BLaER1 (cell line): ENCODE data around the gene SLC13A4.

Source experiments
- H3K27ac ChIP-seq: shearing (Covaris generic); formaldehyde crosslinking; 2 replicates; pipeline ENCODE4 v1.8.1; 2022
- H3K27me3 ChIP-seq: shearing (Covaris generic); formaldehyde crosslinking; 2 replicates; pipeline ENCODE4 v1.8.1; 2022
- H3K36me3 ChIP-seq: shearing (Covaris generic); formaldehyde crosslinking; 2 replicates; pipeline ENCODE4 v1.8.1; 2022
- H3K4me1 ChIP-seq: shearing (Covaris generic); formaldehyde crosslinking; 2 replicates; pipeline ENCODE4 v1.8.1; 2022
- H3K4me2 ChIP-seq: shearing (Covaris generic); formaldehyde crosslinking; 2 replicates; pipeline ENCODE4 v1.8.1; 2022
- H3K4me3 ChIP-seq: shearing (Covaris generic); formaldehyde crosslinking; 2 replicates; pipeline ENCODE4 v1.8.1; 2022
- H3K9ac ChIP-seq: shearing (Covaris generic); formaldehyde crosslinking; 2 replicates; pipeline ENCODE4 v1.8.1; 2022
- H3K9me3 ChIP-seq: shearing (Covaris generic); formaldehyde crosslinking; 2 replicates; pipeline ENCODE4 v1.8.1; 2022
- H4K20me1 ChIP-seq: shearing (Covaris generic); formaldehyde crosslinking; 2 replicates; pipeline ENCODE4 v1.8.1; 2022
- Cebpa-rat ChIP-seq: shearing (Covaris generic); IDR thresholded peaks from 2 replicates; pipeline ENCODE4 v1.8.1; 2022

SLC13A4 gene

DNA sequence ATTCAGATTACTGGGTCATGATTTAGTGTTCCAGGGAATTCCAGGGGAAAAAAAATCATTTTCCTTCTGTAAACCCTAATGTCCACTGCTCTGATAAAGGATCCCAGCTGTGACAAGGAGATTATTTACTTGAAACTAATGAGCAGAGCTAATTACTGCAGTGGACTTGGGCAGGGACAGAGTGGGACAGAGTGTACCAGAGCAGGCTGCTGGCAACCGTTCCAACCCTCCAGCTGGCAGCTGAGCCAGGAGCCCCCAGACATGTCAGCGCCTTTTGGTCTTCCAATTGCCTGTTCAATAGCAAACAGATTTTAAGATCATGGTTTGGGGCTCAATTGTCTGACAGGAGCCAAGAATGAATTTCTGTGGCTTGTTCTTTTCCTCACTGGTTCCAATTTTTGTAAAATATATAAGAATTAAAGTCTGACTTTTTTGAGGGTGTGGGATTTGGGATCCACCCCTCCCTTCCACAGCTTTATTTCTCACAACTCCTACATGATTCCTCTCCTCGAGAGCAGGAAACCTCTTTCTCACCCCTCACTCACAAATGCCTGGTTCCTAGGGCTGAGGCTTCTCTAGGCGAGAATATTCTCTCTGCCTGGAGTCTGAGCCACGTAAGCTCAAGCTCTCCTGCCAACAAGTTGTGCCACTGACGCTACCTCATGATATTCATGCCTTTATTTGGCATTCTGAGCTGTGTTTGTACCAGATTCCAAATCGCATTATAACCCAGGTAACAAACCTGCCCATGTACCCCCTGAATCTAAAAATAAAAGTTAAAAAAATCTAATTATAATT, 41.2 kb upstream of the SLC13A4 start:
- H4K20me1 ChIP-seq: no peaks in the 10 kb centered on the region
- TF ChIP-seq Cebpa-rat: no peak
- peaks cover 10% of the 10 kb centered on the region for H3K4me1 ChIP-seq
- H3K27me3 ChIP-seq: no peaks in the 10 kb centered on the region
- no peak overlapping the region for H3K4me3 ChIP-seq
- no peaks in the 10 kb centered on the region for H3K9me3 ChIP-seq
- no peak overlapping the region for H3K27ac ChIP-seq
- H3K4me2 ChIP-seq: no peak overlapping the region
- H3K9ac ChIP-seq: no peak overlapping the region
- no peaks in the 10 kb centered on the region for H3K36me3 ChIP-seq

GRCh38 chr7:135768467-135768866, 40.5 kb upstream of the SLC13A4 start:
- TF ChIP-seq Cebpa-rat: no peak

GRCh38 chr7:135768064-135768463, 40.1 kb upstream of the SLC13A4 start:
- Histone ChIP-seq H3K4me2 (no peak overlapping the region), H3K9ac (no peak overlapping the region), H3K4me3 (no peak overlapping the region), H3K27ac (no peak overlapping the region), H3K9me3 (no peaks in the 10 kb centered on the region), H3K4me1 (peaks cover 10% of the 10 kb centered on the region), H3K36me3 (no peaks in the 10 kb centered on the region), H4K20me1 (no peaks in the 10 kb centered on the region), H3K27me3 (no peaks in the 10 kb centered on the region)
- TF ChIP-seq Cebpa-rat: no peak

More at GRCh38 chr7:135768467-135768866, 40.5 kb upstream of the SLC13A4 start:
- H3K27me3 ChIP-seq: no peaks in the 10 kb centered on the region
- no peak overlapping the region for H3K27ac ChIP-seq
- H3K9me3 ChIP-seq: no peaks in the 10 kb centered on the region
- peaks cover 10% of the 10 kb centered on the region for H3K4me1 ChIP-seq
- no peaks in the 10 kb centered on the region for H4K20me1 ChIP-seq
- no peak overlapping the region for H3K4me3 ChIP-seq
- H3K9ac ChIP-seq: no peak overlapping the region
- no peak overlapping the region for H3K4me2 ChIP-seq
- no peaks in the 10 kb centered on the region for H3K36me3 ChIP-seq

GRCh38 chr7:135763261-135763660, 35.3 kb upstream of the SLC13A4 start:
- H3K9me3 ChIP-seq: no peaks in the 10 kb centered on the region; the same call in 1 of the 2 replicates
- no peaks in the 10 kb centered on the region for H3K36me3 ChIP-seq
- no peak overlapping the region for H3K27ac ChIP-seq
- no peaks in the 10 kb centered on the region for H3K27me3 ChIP-seq
- TF ChIP-seq Cebpa-rat: no peak
- H3K4me2 ChIP-seq: no peak overlapping the region
- H3K4me1 ChIP-seq: peaks cover 20% of the 10 kb centered on the region
- H4K20me1 ChIP-seq: no peaks in the 10 kb centered on the region
- no peak overlapping the region for H3K4me3 ChIP-seq
- H3K9ac ChIP-seq: no peak overlapping the region

DNA sequence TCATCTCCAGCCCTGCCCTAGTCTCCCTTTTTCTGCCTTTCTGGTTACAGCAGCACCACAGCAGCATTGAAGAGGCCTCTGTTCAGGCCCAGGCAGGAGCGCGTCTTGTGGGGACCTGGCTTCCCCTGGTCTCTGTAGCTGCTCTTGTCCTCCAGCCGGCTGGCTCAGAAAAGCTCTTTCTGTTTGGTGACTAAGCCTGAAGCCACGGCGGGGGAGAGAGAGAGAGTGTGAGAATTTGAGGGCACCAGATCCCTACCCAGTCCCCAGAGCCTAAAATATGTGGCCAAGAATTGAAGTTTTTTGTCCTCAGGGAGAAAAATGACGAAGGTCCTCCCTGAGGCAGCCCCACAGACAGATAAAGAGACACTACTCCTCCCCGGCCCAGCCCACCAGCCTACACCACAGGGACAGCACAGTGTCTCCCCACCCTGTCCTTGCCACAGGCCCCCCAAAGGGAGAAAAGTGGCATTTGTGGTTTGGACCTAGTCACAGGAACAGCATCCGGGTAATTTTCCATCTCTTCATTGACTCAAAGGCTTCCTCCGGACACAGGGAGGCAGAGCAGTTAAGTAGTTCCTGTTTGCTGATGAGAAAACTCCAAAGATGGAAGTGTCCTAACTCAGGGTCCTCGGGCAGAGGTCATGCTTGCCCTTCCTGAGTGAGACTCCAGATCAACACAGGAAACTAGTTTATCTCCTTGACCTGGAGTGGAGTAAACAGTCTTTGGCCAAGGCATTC, 33.9 kb upstream of the SLC13A4 start:
- no peaks in the 10 kb centered on the region for H4K20me1 ChIP-seq
- TF ChIP-seq Cebpa-rat: no peak
- no peak overlapping the region for H3K4me3 ChIP-seq
- H3K36me3 ChIP-seq: no peaks in the 10 kb centered on the region
- peak overlapping the region; percentile 57; the same call in 1 of the 2 replicates for H3K27ac ChIP-seq
- peaks cover 20% of the 10 kb centered on the region for H3K4me1 ChIP-seq
- H3K27me3 ChIP-seq: no peaks in the 10 kb centered on the region
- H3K9me3 ChIP-seq: no peaks in the 10 kb centered on the region; the same call in 1 of the 2 replicates
- H3K9ac ChIP-seq: peak overlapping the region; percentile 49; the same call in 1 of the 2 replicates
- H3K4me2 ChIP-seq: peak overlapping the region; percentile 75

GRCh38 chr7:135759532-135759931, 31.5 kb upstream of the SLC13A4 start:
- Histone ChIP-seq H3K9me3 (no peaks in the 10 kb centered on the region; the same call in 1 of the 2 replicates), H3K27me3 (no peaks in the 10 kb centered on the region), H4K20me1 (no peaks in the 10 kb centered on the region), H3K9ac (no peak overlapping the region), H3K4me2 (no peak overlapping the region), H3K4me1 (peaks cover 31% of the 10 kb centered on the region), H3K36me3 (no peaks in the 10 kb centered on the region), H3K4me3 (no peak overlapping the region), H3K27ac (no peak overlapping the region)
- TF ChIP-seq Cebpa-rat: no peak

GRCh38 chr7:135758531-135758932, 30.5 kb upstream of the SLC13A4 start:
- Histone ChIP-seq H4K20me1 (no peaks in the 10 kb centered on the region), H3K4me1 (peaks cover 31% of the 10 kb centered on the region), H3K9ac (no peak overlapping the region), H3K36me3 (no peaks in the 10 kb centered on the region), H3K4me3 (no peak overlapping the region), H3K4me2 (no peak overlapping the region), H3K9me3 (no peaks in the 10 kb centered on the region; the same call in 1 of the 2 replicates), H3K27ac (no peak overlapping the region), H3K27me3 (no peaks in the 10 kb centered on the region)
- no peak for TF ChIP-seq Cebpa-rat

- no peak overlapping the region for H3K4me3 ChIP-seq
- H3K4me1 ChIP-seq: peaks cover 31% of the 10 kb centered on the region
- no peak overlapping the region for H3K9ac ChIP-seq
- H3K27ac ChIP-seq: no peak overlapping the region
- H3K4me2 ChIP-seq: no peak overlapping the region
- H3K9me3 ChIP-seq: no peaks in the 10 kb centered on the region; the same call in 1 of the 2 replicates
- no peak for TF ChIP-seq Cebpa-rat
- no peaks in the 10 kb centered on the region for H3K27me3 ChIP-seq
- H3K36me3 ChIP-seq: no peaks in the 10 kb centered on the region
- H4K20me1 ChIP-seq: no peaks in the 10 kb centered on the region
Observed at GRCh38 chr7:135757719-135758411, 29.9 kb upstream of the SLC13A4 start.

- no peak for TF ChIP-seq Cebpa-rat
- H4K20me1 ChIP-seq: no peaks in the 10 kb centered on the region
- no peaks in the 10 kb centered on the region for H3K27me3 ChIP-seq
- H3K4me3 ChIP-seq: no peak overlapping the region
- no peak overlapping the region for H3K9ac ChIP-seq
- H3K36me3 ChIP-seq: no peaks in the 10 kb centered on the region
- peaks cover 15% of the 10 kb centered on the region for H3K4me1 ChIP-seq
- no peaks in the 10 kb centered on the region; the same call in 1 of the 2 replicates for H3K9me3 ChIP-seq
- peak overlapping the region; percentile 42 for H3K4me2 ChIP-seq
- no peak overlapping the region for H3K27ac ChIP-seq
Observed at GRCh38 chr7:135756191-135756590, 28.2 kb upstream of the SLC13A4 start.
